ENCODE data around the gene CFAP99. TPM values are rescaled to one million over a fixed set of nuclear protein-coding genes. Genes with fewer than 3 reads are reported as not detected.
"Not testable (repeated sequence)": the region's sequence is repeated elsewhere in the genome, so short reads cannot be mapped to it uniquely, and the experiment has no call there.

Gene CFAP99
- total RNA-seq, 1 experiment from 2014 or later: 0.33 TPM

- no peaks in the 10 kb centered on the region for H3K9me3 ChIP-seq (ENCODE audit: control insufficient read depth, insufficient read depth, low read depth, low read length)
- intact Hi-C loops (cut with micrococcal nuclease; ENCODE audit: unreplicated experiment): no loop called here
- no peak for TF ChIP-seq SIN3A (IDR thresholded peaks at IDR 0.05; ENCODE audit: borderline replicate concordance, insufficient read depth, low read depth, low read length)
- no peak for TF ChIP-seq TCF7L2 (IDR thresholded peaks at IDR 0.05; ENCODE audit: low read depth, low read length)
- TF ChIP-seq POLR2AphosphoS5 (IDR thresholded peaks at IDR 0.05; ENCODE audit: low read depth, low read length): no peak
- TF ChIP-seq REST (IDR thresholded peaks at IDR 0.05; ENCODE audit: insufficient read depth in 1 of 2, low read depth in 2 of 2, low read length in 1 of 2): no peak
- peak; percentile 55 for TF ChIP-seq CTCF (IDR thresholded peaks at IDR 0.05)
- no TSS peak for BruUV-seq (replicated peaks)
- ChIA-PET POLR2A (no interaction called here), CTCF (no interaction called here)
- H3K4me1 ChIP-seq (ENCODE audit: control insufficient read depth, insufficient read depth, low read length): 0 out of 2 replicates have a peak, but pooled peaks cover 2% of the 10 kb centered on the region
- DNase-seq (ENCODE audit: low read depth, low spot score) (no peak), ATAC-seq (peak; percentile 8)
- in situ Hi-C loops (cut with HindIII; ENCODE audit: low pct_unique_long_range_greater_than_20kb, low sequenced_read_pairs): no loop called here
- peak overlapping the region; percentile 36 to 39 for H3K4me3 ChIP-seq (ENCODE audit: low read depth in 2 of 2, low read length in 2 of 2)
- no peaks in the 10 kb centered on the region for H3K27me3 ChIP-seq (ENCODE audit: control insufficient read depth, insufficient read depth, low read length)
- H3K27ac ChIP-seq (ENCODE audit: low read length): no peak overlapping the region
- peaks cover 1% of the 10 kb centered on the region; the same call in 1 of the 2 replicates for H3K36me3 ChIP-seq (ENCODE audit: control insufficient read depth, insufficient read depth, low read length)
Observed at GRCh38 chr4:2462992-2463762, 44.4 kb downstream of the CFAP99 start.

GRCh38 chr4:2465032-2465431, 46.3 kb downstream of the CFAP99 start:
- intact Hi-C loops (cut with micrococcal nuclease; ENCODE audit: unreplicated experiment): no loop called here

GRCh38 chr4:2465544-2465943, 46.8 kb downstream of the CFAP99 start:
- H3K4me3 ChIP-seq (ENCODE audit: low read depth in 2 of 2, low read length in 2 of 2); H3K4me1 ChIP-seq (ENCODE audit: control insufficient read depth, insufficient read depth, low read length); POLR2A ChIA-PET; H3K27ac ChIP-seq (ENCODE audit: low read length); ATAC-seq; H3K27me3 ChIP-seq (ENCODE audit: control insufficient read depth, insufficient read depth, low read length); H3K9me3 ChIP-seq (ENCODE audit: control insufficient read depth, insufficient read depth, low read depth, low read length); intact Hi-C loops (cut with micrococcal nuclease; ENCODE audit: unreplicated experiment); BruUV-seq (replicated peaks); in situ Hi-C loops (cut with HindIII; ENCODE audit: low pct_unique_long_range_greater_than_20kb, low sequenced_read_pairs); CTCF ChIA-PET; DNase-seq (ENCODE audit: low read depth, low spot score): not testable (repeated sequence)
- H3K36me3 ChIP-seq (ENCODE audit: control insufficient read depth, insufficient read depth, low read length): peaks cover 12% of the 10 kb centered on the region; the same call in 1 of the 2 replicates

More at GRCh38 chr4:2465032-2465431, 46.3 kb downstream of the CFAP99 start:
- TF ChIP-seq TCF7L2 (IDR thresholded peaks at IDR 0.05; ENCODE audit: low read depth, low read length): no peak
- in situ Hi-C loops (cut with HindIII; ENCODE audit: low pct_unique_long_range_greater_than_20kb, low sequenced_read_pairs): no loop called here
- CTCF ChIA-PET: interaction anchor here (1.1 kb wide), 1 partner anchor 49 kb away, joined by 3 read pairs; no protein-coding TSS in a partner anchor
- no peak for ATAC-seq
- H3K4me1 ChIP-seq (ENCODE audit: control insufficient read depth, insufficient read depth, low read length): 0 out of 2 replicates have a peak, but pooled peaks cover 2% of the 10 kb centered on the region
- H3K27me3 ChIP-seq (ENCODE audit: control insufficient read depth, insufficient read depth, low read length): no peaks in the 10 kb centered on the region
- peaks cover 10% of the 10 kb centered on the region; the same call in 1 of the 2 replicates for H3K36me3 ChIP-seq (ENCODE audit: control insufficient read depth, insufficient read depth, low read length)
- no peak overlapping the region for H3K27ac ChIP-seq (ENCODE audit: low read length)
- BruUV-seq (replicated peaks): no TSS peak
- H3K9me3 ChIP-seq (ENCODE audit: control insufficient read depth, insufficient read depth, low read depth, low read length): no peaks in the 10 kb centered on the region
- no peak overlapping the region for H3K4me3 ChIP-seq (ENCODE audit: low read depth in 2 of 2, low read length in 2 of 2)
- no peak for DNase-seq (ENCODE audit: low read depth, low spot score)
- POLR2A ChIA-PET: no interaction called here

Measured in Panc1 (cell line).